SHP77 treated with DMSO at 0.1 percent for 48 hours (cell line): ENCODE results near the gene ZSCAN25.
"Not testable (repeated sequence)": the region's sequence is repeated elsewhere in the genome, so short reads cannot be mapped to it uniquely, and the experiment has no call there.

Source experiments
- DNase-seq: peaks from one replicate; lab custom pipeline; 2025; lab: John Stamatoyannopoulos, UW

The ZSCAN25 gene

DNA sequence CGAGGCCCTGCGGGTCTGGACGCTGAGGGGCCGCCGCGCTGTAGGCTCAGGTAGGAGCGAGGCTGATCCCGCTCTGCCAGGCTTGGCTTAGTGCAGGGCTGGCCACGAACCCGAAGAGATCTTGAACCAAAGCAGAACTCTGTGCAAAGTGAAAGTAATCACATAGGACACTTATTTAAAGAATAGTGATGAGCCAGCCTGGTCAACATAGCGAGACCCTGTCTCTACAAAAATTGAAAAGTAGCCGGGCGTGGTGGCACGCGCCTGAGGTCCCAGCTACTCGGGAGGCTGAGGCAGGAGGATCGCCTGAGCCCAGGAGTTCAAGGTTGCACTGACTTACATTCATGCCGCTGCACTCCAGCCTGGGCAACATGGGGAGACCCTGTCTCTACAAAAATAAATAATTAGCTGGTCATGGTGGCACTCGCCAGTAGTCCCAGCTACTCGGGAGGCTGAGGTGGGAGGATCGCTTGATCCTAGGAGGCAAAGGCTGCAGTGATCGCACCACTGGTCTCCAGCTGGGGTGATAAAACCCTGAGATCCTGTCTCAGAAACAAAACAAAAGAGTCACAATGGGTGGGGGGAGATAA lies 541 bp downstream of the ZSCAN25 start:
- DNase-seq, result no peak

DNA sequence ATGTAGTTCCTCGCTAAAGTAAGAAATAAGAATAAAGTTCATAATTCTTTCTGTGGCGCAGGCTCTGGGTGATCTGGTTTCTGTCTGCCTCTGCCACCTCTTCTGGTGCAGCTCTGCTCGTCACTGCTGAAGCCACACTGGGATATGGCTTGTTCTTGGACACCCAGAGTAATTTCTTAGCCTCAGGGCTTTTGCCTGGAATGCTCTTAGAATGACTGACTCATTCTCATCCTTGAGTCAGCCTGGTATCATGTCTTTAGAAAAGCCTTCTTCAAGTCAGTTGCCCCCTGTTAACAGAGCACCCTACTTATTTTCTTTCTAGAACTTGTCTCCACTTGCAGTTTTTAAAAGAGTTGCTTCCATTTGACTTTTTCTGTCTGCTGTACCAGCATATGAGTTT lies 2.0 kb downstream of the ZSCAN25 start:
- no peak for DNase-seq

DNA sequence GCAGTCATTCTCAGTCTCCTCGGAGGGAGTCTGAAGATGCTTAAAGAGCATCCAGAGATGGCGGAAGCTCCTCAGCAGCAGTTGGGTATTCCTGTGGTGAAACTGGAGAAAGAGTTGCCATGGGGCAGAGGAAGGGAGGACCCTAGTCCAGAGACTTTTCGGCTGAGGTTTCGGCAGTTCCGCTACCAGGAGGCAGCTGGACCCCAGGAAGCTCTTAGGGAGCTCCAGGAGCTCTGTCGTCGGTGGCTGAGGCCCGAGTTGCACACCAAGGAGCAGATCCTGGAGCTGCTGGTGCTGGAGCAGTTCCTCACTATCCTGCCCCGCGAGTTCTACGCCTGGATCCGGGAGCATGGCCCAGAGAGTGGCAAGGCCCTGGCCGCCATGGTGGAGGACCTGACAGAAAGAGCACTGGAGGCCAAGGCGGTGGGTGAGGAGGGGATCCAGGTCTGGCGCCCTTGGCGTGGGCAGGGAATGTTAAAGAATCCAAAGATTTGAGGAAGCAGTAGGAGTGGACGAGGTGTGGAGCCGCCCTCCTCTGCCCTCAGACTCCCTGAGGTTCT lies 2.9 kb downstream of the ZSCAN25 start:
- DNase-seq, result no peak

DNA sequence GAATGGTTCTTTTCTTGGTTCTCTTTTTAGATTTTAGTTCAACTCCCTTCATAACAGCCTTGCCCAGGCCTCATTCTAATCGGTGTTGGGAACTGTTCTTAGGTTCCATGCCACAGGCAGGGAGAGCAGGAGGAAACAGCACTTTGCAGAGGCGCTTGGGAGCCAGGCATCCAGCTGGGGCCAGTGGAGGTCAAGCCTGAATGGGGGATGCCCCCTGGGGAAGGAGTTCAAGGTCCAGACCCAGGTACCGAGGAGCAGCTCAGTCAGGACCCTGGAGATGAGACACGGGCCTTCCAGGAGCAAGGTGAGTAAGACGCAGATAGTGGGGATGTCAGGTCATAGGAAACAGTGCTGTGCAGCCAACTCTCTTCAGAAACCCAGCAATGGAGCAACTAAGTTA lies 4.5 kb downstream of the ZSCAN25 start:
- DNase-seq, result no peak

DNA sequence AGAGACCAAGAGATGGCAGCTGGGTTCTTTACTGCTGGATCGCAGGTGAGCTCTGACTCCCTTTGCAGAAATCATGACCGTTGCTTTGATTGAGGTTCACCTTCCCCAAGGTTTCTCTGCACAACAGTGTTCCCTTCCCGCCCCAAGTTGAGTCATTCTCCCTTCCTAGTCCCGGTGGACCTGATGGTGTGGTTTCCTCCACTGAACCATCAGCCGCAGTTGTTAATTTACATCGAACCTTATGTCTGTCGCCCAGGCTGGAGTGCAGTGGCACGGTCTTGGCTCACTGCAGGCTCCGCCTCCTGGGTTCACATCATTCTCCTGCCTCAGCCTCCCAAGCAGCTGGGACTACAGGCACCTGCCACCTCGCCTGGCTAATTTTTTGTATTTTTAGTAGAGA lies 5.8 kb downstream of the ZSCAN25 start:
- DNase-seq, result no peak

DNA sequence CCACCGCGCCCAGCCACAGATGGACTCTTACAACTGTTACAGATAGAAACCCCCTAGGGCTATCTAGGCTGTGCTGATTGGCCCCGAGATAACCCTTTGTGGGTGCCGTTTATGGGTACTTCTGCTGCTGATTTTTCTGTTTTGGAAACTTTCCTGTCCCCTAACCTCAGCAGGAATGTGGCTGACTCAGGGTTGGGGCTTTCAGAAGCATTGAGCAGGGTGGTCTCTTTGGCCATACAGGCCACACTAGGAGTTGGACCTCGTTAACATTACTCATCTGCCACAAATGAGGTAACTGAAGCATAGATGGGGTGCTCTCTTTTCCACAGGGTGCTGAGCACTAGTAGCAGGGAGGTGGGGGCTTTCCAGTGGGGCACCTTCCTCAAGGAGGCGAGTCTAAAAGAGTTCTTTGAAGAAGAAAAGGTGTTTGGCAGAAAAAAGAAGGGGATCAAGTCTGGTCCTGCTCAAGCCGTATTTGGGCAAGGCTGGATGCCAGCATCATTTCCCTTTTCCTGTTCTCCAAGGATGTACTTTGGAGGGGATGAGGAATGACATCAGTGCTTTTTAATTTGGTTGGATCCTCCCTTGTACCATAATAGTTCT lies 6.4 kb downstream of the ZSCAN25 start:
- no peak for DNase-seq

DNA sequence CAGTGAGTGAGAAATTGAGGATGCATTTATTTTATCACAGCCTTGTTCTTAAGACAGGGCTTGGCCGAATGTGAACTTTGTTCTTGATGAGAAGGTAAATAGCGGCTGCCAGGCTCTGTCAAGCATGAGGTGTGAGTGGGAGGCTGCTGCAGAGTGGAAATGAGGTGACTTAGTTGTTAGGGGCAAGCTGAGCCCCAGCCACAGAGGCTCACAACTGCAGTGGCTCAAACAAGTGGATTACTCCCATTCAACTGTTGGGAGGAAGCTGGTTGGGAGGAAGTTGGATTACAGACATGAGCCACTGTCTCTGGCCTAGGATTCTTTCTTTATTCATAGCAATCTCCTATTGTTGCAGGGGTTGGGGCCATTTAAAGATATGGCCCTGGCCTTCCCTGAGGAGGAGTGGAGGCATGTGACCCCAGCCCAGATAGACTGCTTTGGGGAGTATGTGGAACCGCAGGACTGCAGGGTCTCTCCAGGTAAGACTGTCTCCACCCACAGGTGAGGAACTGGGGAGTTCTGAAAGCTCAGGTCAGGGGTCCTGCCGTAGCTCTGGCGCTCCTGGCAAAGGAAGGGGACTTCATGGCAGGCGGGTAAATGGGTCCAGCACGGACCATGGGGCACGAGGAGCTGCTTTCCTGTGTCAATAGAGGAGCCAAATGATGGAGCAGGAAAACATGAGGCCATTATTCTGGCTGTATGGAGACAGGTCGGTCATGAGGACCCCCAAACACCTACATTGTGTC lies 7.1 kb downstream of the ZSCAN25 start:
- DNase-seq, result no peak

DNA sequence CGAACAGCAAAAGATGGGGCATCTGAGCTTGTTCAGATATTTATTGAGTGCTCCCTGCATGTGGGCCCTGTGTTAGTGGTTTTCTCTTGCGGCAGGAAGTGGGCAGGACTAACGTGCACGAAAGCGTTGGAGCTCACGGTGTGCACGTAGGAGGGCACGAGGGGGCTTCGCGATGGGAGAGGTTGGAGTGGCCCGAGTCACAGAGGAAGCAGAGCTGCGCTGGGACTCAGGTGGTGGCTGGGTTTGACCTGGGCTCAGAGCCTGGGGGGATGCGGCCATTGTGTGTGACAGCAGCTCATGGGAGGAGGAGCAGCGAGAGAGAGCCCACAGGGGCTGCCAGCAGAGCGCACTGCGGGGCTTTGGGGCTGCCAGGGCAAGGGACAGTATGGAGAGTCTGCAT lies 7.7 kb downstream of the ZSCAN25 start:
- no peak for DNase-seq

DNA sequence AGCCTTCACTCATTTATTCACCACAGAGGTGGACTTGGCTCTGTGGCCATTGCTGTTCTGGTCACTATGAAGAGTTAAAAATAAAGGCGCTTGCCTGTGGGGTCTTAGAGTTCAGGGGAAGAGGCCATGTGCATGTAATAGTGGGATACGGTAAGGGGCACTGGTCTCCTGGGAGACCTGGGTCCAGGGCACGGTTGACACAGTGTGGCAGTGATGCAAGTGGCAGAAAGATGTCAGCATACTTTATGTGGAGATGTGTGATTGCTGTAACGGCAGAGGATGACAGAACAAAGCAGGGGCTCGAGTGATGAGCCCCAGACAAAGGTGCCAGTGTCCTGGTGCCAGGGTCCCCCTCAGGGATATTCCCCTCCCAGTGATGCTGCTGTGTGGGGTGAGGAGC lies 8.6 kb downstream of the ZSCAN25 start:
- DNase-seq, result no peak

DNA sequence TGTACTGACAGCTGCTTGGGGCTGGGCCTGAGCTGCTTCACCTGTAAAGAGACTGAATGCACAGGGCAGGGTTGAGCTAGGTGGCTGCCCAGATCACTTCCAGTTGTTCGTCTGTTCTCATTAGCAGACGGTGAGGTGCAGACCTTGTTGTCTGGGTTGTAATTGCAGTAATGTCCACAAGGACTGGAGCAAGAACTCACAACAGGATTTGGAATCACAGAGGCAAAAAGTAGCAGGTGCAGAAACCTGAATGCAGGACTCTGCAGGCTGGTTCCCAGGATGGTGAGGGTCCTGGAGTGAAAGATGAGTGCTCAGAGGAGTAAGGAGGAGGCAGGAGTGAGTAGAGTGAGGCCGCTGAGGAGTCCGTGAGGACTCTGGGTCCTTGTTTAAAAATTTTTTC lies 9.2 kb downstream of the ZSCAN25 start:
- DNase-seq, result no peak

DNA sequence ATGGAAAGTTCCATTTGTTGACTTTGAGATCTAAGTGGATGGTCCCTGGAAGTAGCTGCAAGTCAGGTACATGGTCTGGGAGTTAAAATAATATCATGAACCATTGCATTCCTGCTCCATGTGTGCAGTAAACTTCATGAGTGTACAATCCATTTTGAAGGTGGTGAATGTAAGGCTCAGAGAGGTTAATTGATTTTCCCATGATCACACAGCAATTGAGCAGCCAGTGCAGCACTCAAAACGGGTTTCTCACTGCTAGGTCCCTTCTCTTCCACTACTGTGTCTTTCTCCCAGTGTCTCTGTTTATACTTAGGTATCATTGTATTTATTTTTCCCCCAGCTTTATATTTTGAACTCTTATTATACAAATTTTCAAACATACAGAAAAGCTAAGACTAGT lies 9.9 kb downstream of the ZSCAN25 start:
- no peak for DNase-seq

DNA sequence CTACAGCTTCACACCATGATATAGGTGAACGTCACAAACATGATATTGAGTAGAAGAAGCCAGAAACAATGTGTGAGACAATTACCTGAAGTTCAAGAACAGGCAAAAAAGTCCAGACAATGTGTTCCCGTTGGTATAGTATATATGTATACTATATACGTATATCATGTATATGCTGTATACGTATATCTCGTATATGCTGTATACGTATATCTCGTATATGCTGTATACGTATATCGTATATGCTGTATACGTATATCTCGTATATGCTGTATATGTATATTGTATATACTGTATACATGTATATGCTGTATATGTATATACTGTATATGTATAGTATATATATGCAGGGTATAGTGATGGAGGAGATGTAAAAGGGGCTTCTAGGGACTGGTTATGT lies 10.8 kb downstream of the ZSCAN25 start:
- no peak for DNase-seq

DNA sequence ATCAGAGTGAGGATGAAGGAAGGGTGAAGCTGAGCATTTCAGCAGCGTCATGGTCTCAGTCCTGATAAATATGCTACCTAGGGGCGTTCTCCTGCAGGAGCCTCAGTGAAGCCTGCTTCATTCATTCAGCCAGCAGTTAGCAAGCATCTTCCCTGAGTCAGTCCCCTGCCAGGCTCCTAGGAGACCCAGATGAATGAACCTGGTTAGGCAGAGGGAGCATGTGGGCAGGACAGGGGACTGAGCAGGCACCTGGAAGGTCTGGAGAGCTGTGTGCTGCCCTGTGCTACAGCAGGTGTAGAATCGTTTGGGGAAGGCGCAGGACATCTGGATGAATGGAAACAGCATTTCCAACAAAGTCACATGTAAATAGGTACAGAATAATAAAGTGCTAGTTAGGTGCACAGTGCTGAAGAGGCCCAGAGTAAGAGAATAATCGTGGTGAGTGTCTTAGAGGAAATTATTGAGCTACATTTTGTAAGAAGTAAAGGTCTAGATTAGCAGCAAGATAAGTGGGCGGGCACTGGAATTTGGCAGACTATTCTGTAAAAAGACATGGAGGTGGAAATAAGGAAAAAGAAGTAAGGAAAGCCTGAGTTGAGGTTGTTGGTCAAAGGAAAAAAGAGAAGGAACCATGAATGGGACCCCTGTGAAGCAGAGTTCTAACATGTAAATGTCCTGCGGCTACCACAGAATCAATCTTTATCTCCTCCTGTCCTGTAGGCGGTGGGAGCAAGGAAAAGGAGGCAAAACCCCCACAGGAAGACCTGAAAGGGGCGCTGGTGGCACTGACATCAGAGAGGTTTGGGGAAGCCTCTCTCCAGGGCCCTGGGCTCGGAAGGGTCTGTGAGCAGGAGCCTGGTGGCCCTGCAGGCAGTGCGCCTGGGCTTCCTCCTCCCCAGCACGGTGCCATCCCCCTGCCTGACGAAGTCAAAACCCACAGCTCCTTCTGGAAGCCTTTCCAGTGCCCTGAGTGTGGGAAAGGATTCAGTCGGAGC lies 12.0 kb downstream of the ZSCAN25 start:
- no peak for DNase-seq

DNA sequence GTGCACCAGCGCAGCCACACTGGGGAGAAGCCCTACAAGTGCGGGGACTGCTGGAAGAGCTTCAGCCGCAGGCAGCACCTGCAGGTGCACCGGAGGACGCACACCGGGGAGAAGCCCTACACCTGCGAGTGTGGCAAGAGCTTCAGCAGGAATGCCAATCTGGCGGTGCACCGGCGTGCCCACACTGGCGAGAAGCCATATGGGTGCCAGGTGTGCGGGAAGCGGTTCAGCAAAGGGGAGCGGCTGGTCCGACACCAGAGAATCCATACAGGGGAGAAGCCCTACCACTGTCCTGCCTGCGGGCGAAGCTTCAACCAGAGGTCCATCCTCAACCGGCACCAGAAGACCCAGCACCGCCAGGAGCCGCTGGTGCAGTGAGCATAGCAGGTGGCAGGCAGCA lies 12.9 kb downstream of the ZSCAN25 start:
- DNase-seq, result no peak

DNA sequence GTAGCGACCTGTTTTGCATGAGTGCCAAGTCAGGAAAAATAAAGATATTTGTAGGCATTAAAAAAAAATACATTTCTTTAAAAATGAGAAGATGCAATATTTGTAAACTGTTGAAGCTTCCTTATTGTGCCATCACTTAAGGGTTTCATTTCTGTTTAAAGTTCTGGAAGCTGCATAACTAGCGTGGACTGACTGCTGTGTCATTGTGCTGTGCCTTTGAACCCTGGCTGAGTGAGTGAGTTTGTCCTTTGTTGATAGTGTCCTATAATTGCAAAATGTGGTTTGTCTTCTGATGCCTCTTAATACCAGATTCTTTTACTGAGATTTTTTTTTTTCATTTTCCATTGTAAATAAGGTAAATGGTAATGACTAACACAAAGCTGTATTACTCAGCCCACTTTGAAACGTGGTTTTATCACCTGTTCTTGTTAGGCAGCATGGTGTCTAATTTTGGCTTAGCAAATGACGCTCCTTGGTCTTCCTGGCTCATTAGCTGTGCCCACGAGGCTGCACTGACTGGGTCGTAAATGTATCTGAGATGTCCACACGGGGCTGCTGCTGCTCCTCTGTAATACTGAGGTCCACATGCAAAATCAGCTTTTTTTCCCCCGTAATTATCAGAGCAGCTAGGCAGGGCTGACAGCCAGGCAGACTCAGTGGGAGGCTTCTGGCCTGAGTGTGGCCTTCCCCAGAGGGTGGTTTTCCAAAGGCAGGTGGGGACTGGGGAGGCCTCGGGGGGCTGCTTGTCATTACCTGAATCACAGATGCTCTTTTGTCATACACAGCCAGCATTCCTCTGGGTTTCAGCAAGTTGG lies 14.8 kb downstream of the ZSCAN25 start:
- no peak for DNase-seq

DNA sequence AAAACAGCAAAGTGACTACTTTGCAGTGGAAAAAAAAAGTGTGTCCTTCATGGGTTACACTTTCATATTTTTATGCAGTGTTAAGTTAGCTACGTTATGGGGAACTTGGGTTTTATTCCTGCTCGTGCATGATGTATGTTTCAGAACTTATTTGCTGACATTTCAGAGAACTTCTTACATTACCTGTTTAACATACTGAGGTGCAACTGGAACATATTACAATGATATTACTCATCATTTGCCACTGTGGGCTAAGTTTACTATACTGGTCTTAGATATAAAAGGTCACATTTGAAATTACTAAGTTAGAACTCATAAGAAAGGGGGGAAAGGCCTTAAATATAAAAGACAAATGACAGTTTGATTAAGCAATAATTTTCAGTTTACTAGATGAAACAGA lies 20.7 kb downstream of the ZSCAN25 start:
- not testable (repeated sequence) for DNase-seq

DNA sequence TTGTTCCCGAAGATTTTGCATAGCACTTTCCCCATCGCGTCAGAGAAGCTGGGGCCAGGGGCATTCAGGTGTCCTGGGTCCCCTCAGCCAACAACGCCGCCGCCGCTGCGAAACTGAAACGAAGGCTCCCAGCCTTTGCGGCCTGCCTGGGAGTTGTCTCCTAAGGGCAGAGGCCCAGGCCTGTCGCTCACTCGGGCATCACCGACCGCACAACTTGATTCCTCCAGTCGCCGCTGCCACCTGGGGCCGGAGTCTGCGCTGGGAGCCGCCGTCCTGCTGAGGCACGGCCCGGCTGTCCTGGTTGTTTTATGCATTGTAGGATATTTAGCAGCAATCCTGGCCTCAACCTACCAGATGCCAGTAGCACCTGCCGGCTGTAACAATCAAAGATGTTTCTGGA lies 22.0 kb downstream of the ZSCAN25 start:
- DNase-seq, result no peak

DNA sequence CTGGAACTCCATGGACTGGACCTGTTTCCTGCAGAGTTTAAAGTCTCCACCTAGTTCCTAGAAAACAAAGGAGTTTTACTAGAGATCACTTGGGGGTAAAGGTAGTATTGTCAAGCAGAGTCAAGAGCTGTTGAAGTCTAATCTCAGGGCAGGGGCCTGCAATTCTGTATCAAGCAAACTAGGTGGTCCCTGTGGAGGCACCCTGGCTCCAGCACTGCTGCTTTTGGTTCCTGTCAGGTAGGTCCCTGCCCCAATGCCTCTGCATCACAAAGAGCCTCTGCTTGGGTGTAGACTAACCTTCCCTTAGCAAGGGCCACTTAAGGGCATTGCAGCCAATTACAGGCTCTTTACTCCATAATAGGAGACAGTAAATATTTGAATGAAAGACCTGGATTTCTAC lies 22.5 kb downstream of the ZSCAN25 start:
- no peak for DNase-seq

DNA sequence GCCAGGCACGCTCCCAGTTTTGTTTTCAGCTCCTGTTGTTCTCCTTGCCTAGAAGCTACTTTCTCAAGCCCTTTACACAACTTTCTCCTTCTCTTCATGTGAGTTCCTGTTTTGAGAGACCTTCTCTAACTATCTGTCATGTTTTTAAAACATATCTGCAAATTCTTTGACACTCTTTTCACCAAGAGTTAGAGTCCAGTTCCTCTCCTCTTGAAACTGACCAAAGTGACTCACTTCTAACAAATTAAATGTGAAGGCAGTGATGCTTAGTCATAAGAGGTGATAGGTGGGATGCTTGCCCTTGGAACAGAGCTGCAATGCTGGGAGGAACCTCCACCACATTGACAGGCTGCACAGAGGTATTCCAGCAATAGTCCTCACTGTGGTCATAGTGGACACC lies 25.3 kb downstream of the ZSCAN25 start:
- DNase-seq, result no peak

DNA sequence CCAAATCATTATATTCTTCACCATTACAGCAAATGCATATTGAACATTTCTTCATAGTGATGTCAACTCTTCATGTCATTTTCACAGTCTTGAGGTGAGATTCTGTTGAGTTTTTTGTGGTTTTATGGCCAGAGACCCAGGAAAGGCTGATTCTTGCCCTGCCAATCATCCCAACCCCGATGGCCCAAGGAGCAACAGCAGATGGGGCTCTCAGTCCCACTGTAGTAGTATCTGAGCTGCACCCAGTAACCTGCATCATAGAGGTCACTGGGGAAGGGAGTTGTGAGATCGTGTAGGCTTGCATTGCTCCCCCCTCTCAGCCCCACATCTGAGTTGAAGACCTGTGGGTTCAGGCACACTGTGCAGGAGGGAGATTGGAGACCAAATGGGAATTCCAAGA lies 26.7 kb downstream of the ZSCAN25 start:
- DNase-seq, result no peak

DNA sequence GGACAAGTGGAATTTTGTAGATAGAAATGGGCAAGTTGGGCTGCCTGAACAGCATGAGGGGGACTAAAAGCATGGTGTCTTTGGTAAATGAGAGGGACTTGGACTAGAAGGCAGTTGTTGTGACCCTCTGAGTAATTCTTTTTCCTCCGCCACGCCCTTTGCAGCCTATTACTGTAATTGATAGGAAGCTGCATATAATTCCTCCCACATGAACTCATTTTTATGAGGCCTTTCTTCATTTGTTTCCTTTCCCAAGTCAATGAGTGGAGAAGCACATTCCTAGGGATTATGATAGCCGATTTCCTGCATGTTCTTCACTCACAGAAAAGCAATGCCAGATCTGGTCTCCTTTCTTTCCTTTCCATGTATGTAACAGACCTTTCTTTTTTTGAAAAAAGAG lies 27.7 kb downstream of the ZSCAN25 start:
- DNase-seq, result no peak
